Mesothelial cell of epicardium (in vitro differentiated cells): ENCODE data around the gene SETD1A. TPM values are rescaled to one million over a fixed set of nuclear protein-coding genes. Genes with fewer than 3 reads are reported as not detected.

Source experiments
- DNase-seq, 2 experiments: peaks; one replicate each; pipeline ENCODE4 v3.0.0; 2021; ENCODE audit warnings: low spot score in 2 of 2; ENCODE audit not compliant: unreplicated experiment in 2 of 2
- H3K27ac Mint-ChIP-seq: 2 replicates; pipeline ENCODE4 v1.8.0; 2021; ENCODE audit warnings: mixed read lengths
- H3K27me3 Mint-ChIP-seq: 2 replicates; pipeline ENCODE4 v1.8.0; 2021; ENCODE audit warnings: low read depth, mixed read lengths
- H3K36me3 Mint-ChIP-seq: 2 replicates; pipeline ENCODE4 v1.8.0; 2021; ENCODE audit warnings: mixed read lengths
- H3K4me1 Mint-ChIP-seq: 2 replicates; pipeline ENCODE4 v1.8.0; 2021; ENCODE audit warnings: mixed read lengths
- H3K4me3 Mint-ChIP-seq: 2 replicates; pipeline ENCODE4 v1.8.0; 2021; ENCODE audit warnings: mild to moderate bottlenecking, moderate library complexity, mixed read lengths
- H3K9me3 Mint-ChIP-seq: 2 replicates; pipeline ENCODE4 v1.8.0; 2021; ENCODE audit warnings: mixed read lengths
- total RNA-seq: library from RNA; stranded (reverse); gene quantifications from 3 replicates; pipeline ENCODE4 v1.2.1, GENCODE V29; 2021
- TF ChIP-seq, protein P1 (sequence below): fragments of 200-600 bp; sonication (generic); IDR thresholded peaks from one replicate; pipeline ENCODE4 v1.5.0; 2021; ENCODE audit warnings: antibody characterized with exemption; ENCODE audit not compliant: unreplicated experiment

The SETD1A gene
- 30.8 to 39.1 TPM (median 36.4 TPM) in 3 replicates for total RNA-seq

- Mint-ChIP-seq H3K27ac (peak within 1 kb of the TSS; percentile 99), H3K36me3 (peaks cover 21% of the 10 kb centered on the region), H3K4me1 (peaks cover 20% of the 10 kb centered on the region), H3K4me3 (peak within 1 kb of the TSS; percentile 95), H3K9me3 (no peaks in the 10 kb centered on the region), H3K27me3 (no peaks in the 10 kb centered on the region)
- TF ChIP-seq, protein P1, sequence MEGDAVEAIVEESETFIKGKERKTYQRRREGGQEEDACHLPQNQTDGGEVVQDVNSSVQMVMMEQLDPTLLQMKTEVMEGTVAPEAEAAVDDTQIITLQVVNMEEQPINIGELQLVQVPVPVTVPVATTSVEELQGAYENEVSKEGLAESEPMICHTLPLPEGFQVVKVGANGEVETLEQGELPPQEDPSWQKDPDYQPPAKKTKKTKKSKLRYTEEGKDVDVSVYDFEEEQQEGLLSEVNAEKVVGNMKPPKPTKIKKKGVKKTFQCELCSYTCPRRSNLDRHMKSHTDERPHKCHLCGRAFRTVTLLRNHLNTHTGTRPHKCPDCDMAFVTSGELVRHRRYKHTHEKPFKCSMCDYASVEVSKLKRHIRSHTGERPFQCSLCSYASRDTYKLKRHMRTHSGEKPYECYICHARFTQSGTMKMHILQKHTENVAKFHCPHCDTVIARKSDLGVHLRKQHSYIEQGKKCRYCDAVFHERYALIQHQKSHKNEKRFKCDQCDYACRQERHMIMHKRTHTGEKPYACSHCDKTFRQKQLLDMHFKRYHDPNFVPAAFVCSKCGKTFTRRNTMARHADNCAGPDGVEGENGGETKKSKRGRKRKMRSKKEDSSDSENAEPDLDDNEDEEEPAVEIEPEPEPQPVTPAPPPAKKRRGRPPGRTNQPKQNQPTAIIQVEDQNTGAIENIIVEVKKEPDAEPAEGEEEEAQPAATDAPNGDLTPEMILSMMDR = no peak
- DNase-seq = peak; percentile 97
Observed at GRCh38 chr16:30957456-30958174, at the start of gene SETD1A. TSS of gene SETD1A (plus strand) at chr16:30957754. CDS start at chr16:30958732, 978 bp downstream.

GRCh38 chr16:30910427-30911029, 47.0 kb upstream of the SETD1A start:
- no peak overlapping the region for H3K27ac Mint-ChIP-seq
- H3K27me3 Mint-ChIP-seq = no peaks in the 10 kb centered on the region
- H3K9me3 Mint-ChIP-seq = no peaks in the 10 kb centered on the region
- TF ChIP-seq, protein P1 = no peak
- DNase-seq = no peak
- no peaks in the 10 kb centered on the region for H3K4me1 Mint-ChIP-seq
- no peak overlapping the region for H3K4me3 Mint-ChIP-seq
- no peaks in the 10 kb centered on the region for H3K36me3 Mint-ChIP-seq

- no peak for DNase-seq
- Mint-ChIP-seq H3K27me3 (no peaks in the 10 kb centered on the region), H3K4me3 (no peak overlapping the region), H3K9me3 (no peaks in the 10 kb centered on the region), H3K27ac (no peak overlapping the region), H3K36me3 (no peaks in the 10 kb centered on the region), H3K4me1 (no peaks in the 10 kb centered on the region)
- TF ChIP-seq, protein P1 = no peak
Observed at GRCh38 chr16:30912794-30913412, 44.7 kb upstream of the SETD1A start.

DNA sequence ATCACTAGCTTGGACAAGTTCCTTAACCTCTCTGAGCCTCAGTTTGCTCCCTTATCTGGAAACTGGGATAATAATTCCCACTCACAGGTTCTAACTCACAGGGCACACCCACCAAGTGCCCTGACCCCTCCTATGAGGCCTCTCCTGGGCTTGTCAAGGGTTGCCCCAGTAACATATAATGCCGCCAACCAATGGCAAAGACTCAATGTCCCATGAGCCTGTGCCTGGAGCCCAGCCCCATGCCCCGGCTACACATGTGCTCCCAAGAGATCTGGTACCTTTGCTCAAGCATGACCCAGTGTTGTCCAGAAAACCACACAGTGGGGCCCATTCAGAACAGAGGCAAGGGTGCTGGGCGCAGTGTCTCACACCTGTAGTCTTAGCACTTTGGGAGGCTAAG, 42.7 kb upstream of the SETD1A start:
- no peaks in the 10 kb centered on the region for H3K9me3 Mint-ChIP-seq
- H3K4me1 Mint-ChIP-seq = no peaks in the 10 kb centered on the region
- TF ChIP-seq, protein P1 = no peak
- H3K36me3 Mint-ChIP-seq = no peaks in the 10 kb centered on the region
- H3K27ac Mint-ChIP-seq = no peak overlapping the region
- no peak for DNase-seq
- H3K27me3 Mint-ChIP-seq = no peaks in the 10 kb centered on the region
- no peak overlapping the region for H3K4me3 Mint-ChIP-seq

DNA sequence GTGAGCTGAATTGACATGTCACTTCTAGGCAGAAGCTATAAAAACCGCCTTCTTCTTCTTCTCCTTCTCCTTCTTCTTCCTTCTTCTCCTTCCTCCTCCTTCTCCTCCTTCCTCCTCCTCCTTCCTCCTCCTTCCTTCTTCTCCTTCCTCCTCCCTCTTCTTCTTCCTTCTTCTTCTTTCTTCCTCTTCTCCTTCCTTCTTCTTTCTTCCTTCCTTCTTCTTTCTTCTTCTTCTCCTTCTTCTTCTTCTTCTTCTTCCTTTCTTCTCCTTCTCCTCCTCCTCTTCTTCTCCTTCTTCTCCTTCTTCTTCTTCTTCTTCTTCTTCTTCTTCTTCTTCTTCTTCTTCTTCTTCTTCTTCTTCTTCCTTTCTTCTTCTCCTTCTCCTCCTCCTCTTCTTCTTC, 38.9 kb upstream of the SETD1A start:
- no peak for DNase-seq
- H3K4me1 Mint-ChIP-seq = no peaks in the 10 kb centered on the region
- no peaks in the 10 kb centered on the region for H3K36me3 Mint-ChIP-seq
- H3K9me3 Mint-ChIP-seq = no peaks in the 10 kb centered on the region
- TF ChIP-seq, protein P1 = no peak
- H3K4me3 Mint-ChIP-seq = no peak overlapping the region
- H3K27me3 Mint-ChIP-seq = no peaks in the 10 kb centered on the region
- no peak overlapping the region for H3K27ac Mint-ChIP-seq
